Brain microvascular endothelial cell (primary cell): ENCODE results near the gene PAIP2.
A peak's percentile ranks its signal among the peaks of the same experiment; 100 is the strongest.

Experiments
- DNase-seq: peaks from one replicate; pipeline ENCODE4 v3.0.0-alpha.2; 2020
- H3K27ac ChIP-seq: fragments of 250-450 bp; sonication (Bioruptor Pico); 2 replicates; pipeline ENCODE4 v1.5.1; 2020; ENCODE audit warnings: mild to moderate bottlenecking, moderate library complexity
- H3K27me3 ChIP-seq: fragments of 250-450 bp; sonication (Bioruptor Pico); replicated peaks from 2 replicates; pipeline ENCODE4 v1.5.1; 2020; ENCODE audit warnings: mild to moderate bottlenecking
- H3K36me3 ChIP-seq: fragments of 250-450 bp; sonication (Bioruptor Pico); replicated peaks from 2 replicates; pipeline ENCODE4 v1.5.1; 2020; ENCODE audit warnings: mild to moderate bottlenecking
- H3K4me3 ChIP-seq: 2 replicates; pipeline ENCODE4 v1.5.1; 2011; ENCODE audit warnings: low read depth, mild to moderate bottlenecking, control low read depth, low read length, moderate library complexity
- CTCF ChIP-seq: IDR thresholded peaks from 2 replicates; pipeline ENCODE4 v1.5.1; 2011; ENCODE audit warnings: low read depth, mild to moderate bottlenecking, moderate library complexity, low read length, control low read depth, inconsistent platforms; ENCODE audit errors: missing control alignments
- in situ Hi-C: cut with HindIII; loops from 2 replicates; pipeline ENCODE4 v1.10.0; 2017; ENCODE audit warnings: low sequenced_read_pairs, low pct_ligation_motif_present

Gene PAIP2

GRCh38 chr5:139341689-139342422 is at the start of gene PAIP2:
PAIP2 (plus strand) TSS chr5:139341854; CDS start chr5:139363785, 21,931 bp downstream.
- Histone ChIP-seq H3K27me3 (no peaks in the 10 kb centered on the region), H3K4me3 (peak within 1 kb of the TSS; percentile 99), H3K27ac (peak within 1 kb of the TSS; percentile 100), H3K36me3 (peaks cover 2% of the 10 kb centered on the region)
- peak; percentile 83 for TF ChIP-seq CTCF
- DNase-seq, result peak; percentile 98
- in situ Hi-C loops, result no loop called here

GRCh38 chr5:139293202-139293506 is 48.5 kb upstream of the PAIP2 start:
- TF ChIP-seq CTCF, result no peak
- Histone ChIP-seq H3K4me3 (peak overlapping the region; percentile 60), H3K27ac (peak overlapping the region; percentile 96), H3K27me3 (no peaks in the 10 kb centered on the region), H3K36me3 (peaks cover 2% of the 10 kb centered on the region)
- DNase-seq, result no peak
- in situ Hi-C loops, result no loop called here

- Histone ChIP-seq H3K4me3 (peak within 1 kb of the TSS; percentile 94), H3K27ac (peak within 1 kb of the TSS; percentile 96), H3K36me3 (peaks cover 2% of the 10 kb centered on the region), H3K27me3 (no peaks in the 10 kb centered on the region)
- peak; percentile 92 for DNase-seq
- TF ChIP-seq CTCF, result no peak
- in situ Hi-C loops, result no loop called here
Observed at GRCh38 chr5:139293507-139294373, 47.9 kb upstream of the PAIP2 start, which contains the start of gene MATR3. MATR3 (plus strand) TSS chr5:139293740; CDS start chr5:139307416, 13,676 bp downstream.

- in situ Hi-C loops, result no loop called here
- H3K4me3 ChIP-seq, result peak overlapping the region; percentile 94
Observed at GRCh38 chr5:139294374-139295165, 47.1 kb upstream of the PAIP2 start.

More at GRCh38 chr5:139294374-139295165, 47.1 kb upstream of the PAIP2 start:
- peak; percentile 70 for DNase-seq
- peak overlapping the region; percentile 96 for H3K27ac ChIP-seq
- peaks cover 2% of the 10 kb centered on the region for H3K36me3 ChIP-seq
- H3K27me3 ChIP-seq, result no peaks in the 10 kb centered on the region
- TF ChIP-seq CTCF, result peak; percentile 64
